GM10847 (cell line): ENCODE measurements around the gene BTBD2.

Experiments used
- POLR2A ChIP-seq: IDR thresholded peaks from 2 replicates; pipeline ENCODE4 v1.6.1; 2011; ENCODE audit not compliant: insufficient read length; ENCODE audit errors: extremely low read depth

The BTBD2 gene

GRCh38 chr19:2038284-2039088, 23.0 kb upstream of the BTBD2 start:
- no peak for TF ChIP-seq POLR2A

GRCh38 chr19:2037651-2038255, 22.2 kb upstream of the BTBD2 start:
- no peak for TF ChIP-seq POLR2A

- no peak for TF ChIP-seq POLR2A
Observed at GRCh38 chr19:2036424-2036823, 20.9 kb upstream of the BTBD2 start.

- TF ChIP-seq POLR2A = no peak
Observed at GRCh38 chr19:2035590-2035991, 20.1 kb upstream of the BTBD2 start.

GRCh38 chr19:2034729-2035589, 19.4 kb upstream of the BTBD2 start:
- TF ChIP-seq POLR2A = no peak

- TF ChIP-seq POLR2A = no peak
Observed at GRCh38 chr19:2033825-2034159, 18.3 kb upstream of the BTBD2 start.

GRCh38 chr19:2033115-2033824, 17.8 kb upstream of the BTBD2 start:
- no peak for TF ChIP-seq POLR2A

GRCh38 chr19:2032296-2032941, 16.9 kb upstream of the BTBD2 start:
- no peak for TF ChIP-seq POLR2A

- TF ChIP-seq POLR2A = no peak
Observed at GRCh38 chr19:2027361-2027760, 11.8 kb upstream of the BTBD2 start.

- TF ChIP-seq POLR2A = no peak
Observed at GRCh38 chr19:2026770-2027169, 11.3 kb upstream of the BTBD2 start.

- no peak for TF ChIP-seq POLR2A
Observed at GRCh38 chr19:2022289-2022688, 6.8 kb upstream of the BTBD2 start.

GRCh38 chr19:2021453-2022140, 6.1 kb upstream of the BTBD2 start:
- no peak for TF ChIP-seq POLR2A

- TF ChIP-seq POLR2A = no peak
Observed at GRCh38 chr19:2018752-2019151, 3.2 kb upstream of the BTBD2 start.
